HCT116 (cell line): ENCODE data around the gene CHML. TPM values are rescaled to one million over a fixed set of nuclear protein-coding genes. Genes with fewer than 3 reads are reported as not detected.

ENCODE experiments used
- ATAC-seq: fragments of 200-7000 bp; cut with Tn5 transposase; 2 replicates; pipeline ENCODE4 v1.9.1; 2020; ENCODE audit warnings: mild to moderate bottlenecking, moderate library complexity
- BruUV-seq: library from RNA; stranded (reverse); fragments of 400-500 nt; replicated peaks from 2 replicates; lab custom pipeline; 2021; lab: Mats Ljungman, UMichigan
- CTCF ChIA-PET: fragments of 300-600 bp; sonication (Branson Sonifier 250); formaldehyde crosslinking; loops from one replicate; lab custom pipeline; 2021; ENCODE audit warnings: antibody characterized with exemption; lab: Charles Lee
- POLR2A ChIA-PET: fragments of 300-600, 350-600 bp; sonication (Branson Sonifier 250); formaldehyde crosslinking; loops from one replicate; lab custom pipeline; 2021; ENCODE audit warnings: antibody characterized with exemption; lab: Charles Lee
- RAD21 ChIA-PET, 2 experiments: fragments of 300-600 bp; sonication (Branson Sonifier 250); formaldehyde crosslinking; loops; one replicate each; lab custom pipeline; 2023; ENCODE audit warnings: low total read pairs in 2 of 2; ENCODE audit not compliant: uncharacterized antibody in 2 of 2, unreplicated experiment in 2 of 2, low non-redundant PET in 1 of 2; lab: Charles Lee
- DNase-seq: peaks from one replicate; pipeline ENCODE4 v3.0.0-alpha.2; 2010; ENCODE audit warnings: low read depth, low spot score
- H2AFZ ChIP-seq: fragments of 200-600 bp; shearing (Covaris generic), sonication (generic); 2 replicates; pipeline ENCODE4 v1.6.1; 2017; ENCODE audit warnings: low read depth, mixed run types, mixed read lengths, antibody characterized with exemption, low read length; ENCODE audit not compliant: poor library complexity, severe bottlenecking
- H3K27ac ChIP-seq: 2 replicates; pipeline ENCODE4 v1.5.1; 2012; ENCODE audit warnings: low read depth, low read length
- H3K27me3 ChIP-seq: fragments of 200-600 bp; sonication (generic); 2 replicates; pipeline ENCODE4 v1.6.1; 2016; ENCODE audit warnings: mixed run types, low read length, mixed read lengths; ENCODE audit not compliant: insufficient read depth
- H3K36me3 ChIP-seq, 2 experiments: fragments of 200-500 bp in 1 of 2; fragments of 200-600 bp in 1 of 2; sonication (Bioruptor generic) in 1 of 2; sonication (generic) in 1 of 2; 2 replicates each; pipeline versions ENCODE4 v1.5.1 to v1.6.1; 2014 to 2016; ENCODE audit warnings: low read length in 2 of 2, inconsistent platforms in 1 of 2, mixed read lengths in 1 of 2, mixed run types in 1 of 2; ENCODE audit not compliant: insufficient read depth in 2 of 2, control insufficient read depth in 1 of 2
- H3K4me1 ChIP-seq, 2 experiments: fragments of 200-600 bp in 1 of 2; sonication (generic) in 1 of 2; 2 replicates each; pipeline versions ENCODE4 v1.5.1 to v1.6.1; 2012 to 2017; ENCODE audit warnings: low read length in 2 of 2, inconsistent platforms in 1 of 2, mild to moderate bottlenecking in 1 of 2, mixed read lengths in 1 of 2, mixed run types in 1 of 2, moderate library complexity in 1 of 2; ENCODE audit not compliant: insufficient read depth in 2 of 2, control insufficient read depth in 1 of 2
- H3K4me2 ChIP-seq: fragments of 200-600 bp; sonication (generic); 2 replicates; pipeline ENCODE4 v1.6.1; 2017; ENCODE audit warnings: mixed run types, low read length, mixed read lengths
- H3K4me3 ChIP-seq, 2 experiments: fragments of 200-600 bp in 1 of 2; sonication (generic) in 1 of 2; replicated peaks in 1 of 2; 2 replicates each; pipeline ENCODE4 v1.5.1; 2011 to 2016; ENCODE audit warnings: low read length in 2 of 2, control low read depth in 1 of 2, low read depth in 1 of 2, mild to moderate bottlenecking in 1 of 2, mixed read lengths in 1 of 2, mixed run types in 1 of 2
- H3K79me2 ChIP-seq: fragments of 200-600 bp; sonication (generic); 2 replicates; pipeline ENCODE4 v1.6.1; 2017; ENCODE audit warnings: mild to moderate bottlenecking, mixed run types, low read length, moderate library complexity, mixed read lengths; ENCODE audit not compliant: insufficient read depth
- H3K9ac ChIP-seq: fragments of 200-600 bp; sonication (generic); 2 replicates; pipeline ENCODE4 v1.6.1; 2016; ENCODE audit warnings: low read length, mixed read lengths
- H3K9me2 ChIP-seq: fragments of 200-600 bp; sonication (generic), shearing (Covaris generic); 2 replicates; pipeline ENCODE4 v1.6.1; 2017; ENCODE audit warnings: mixed run types, mild to moderate bottlenecking, moderate library complexity; ENCODE audit not compliant: insufficient read depth
- H3K9me3 ChIP-seq, 2 experiments: fragments of 200-500 bp in 1 of 2; fragments of 200-600 bp in 1 of 2; sonication (Bioruptor generic) in 1 of 2; sonication (generic) in 1 of 2; 2 replicates each; pipeline ENCODE4 v1.6.1; 2014 to 2017; ENCODE audit warnings: low read length in 2 of 2, mixed read lengths in 2 of 2, inconsistent platforms in 1 of 2, low read depth in 1 of 2, mild to moderate bottlenecking in 1 of 2, mixed run types in 1 of 2, moderate library complexity in 1 of 2; ENCODE audit not compliant: control insufficient read depth in 1 of 2, insufficient read depth in 1 of 2
- H4K20me1 ChIP-seq: fragments of 200-600 bp; sonication (generic), shearing (Covaris generic); 2 replicates; pipeline ENCODE4 v1.6.1; 2017; ENCODE audit warnings: mixed run types, mild to moderate bottlenecking, moderate library complexity; ENCODE audit not compliant: insufficient read depth
- ATF3 ChIP-seq: IDR thresholded peaks from 2 replicates; pipeline ENCODE4 v1.6.1; 2012
- CBX3 ChIP-seq: IDR thresholded peaks from 2 replicates; pipeline ENCODE4 v1.6.1; 2012; ENCODE audit warnings: low read depth
- CTCF ChIP-seq, 3 experiments: fragments of 200-600 bp in 1 of 3; sonication (generic) in 1 of 3; IDR thresholded peaks in 2 of 3; conservative IDR thresholded peaks in 1 of 3; 2 replicates each; pipeline ENCODE4 v1.5.1; 2012 to 2017; ENCODE audit warnings: low read depth in 2 of 3, low read length in 2 of 3, antibody characterized with exemption in 1 of 3, borderline replicate concordance in 1 of 3, control low read depth in 1 of 3, mild to moderate bottlenecking in 1 of 3, mixed read lengths in 1 of 3, mixed run types in 1 of 3, moderate library complexity in 1 of 3; ENCODE audit not compliant: insufficient read depth in 1 of 3
- EGR1 ChIP-seq: IDR thresholded peaks from 2 replicates; pipeline ENCODE4 v1.6.1; 2012; ENCODE audit warnings: low read depth
- EZH2 ChIP-seq: fragments of 200-600 bp; sonication (generic); IDR thresholded peaks from 2 replicates; pipeline ENCODE4 v1.6.1; 2017; ENCODE audit warnings: antibody characterized with exemption, mixed run types
- EZH2phosphoT487 ChIP-seq: fragments of 200-600 bp; IDR thresholded peaks from 2 replicates; pipeline ENCODE4 v1.6.1; 2018; ENCODE audit warnings: antibody characterized with exemption, borderline replicate concordance
- FOSL1 ChIP-seq: IDR thresholded peaks from 2 replicates; pipeline ENCODE4 v1.6.1; 2012; ENCODE audit warnings: low read depth
- JUND ChIP-seq: IDR thresholded peaks from 2 replicates; pipeline ENCODE4 v1.6.1; 2012
- POLR2A ChIP-seq: IDR thresholded peaks from 2 replicates; pipeline ENCODE4 v1.7.0; 2011; ENCODE audit warnings: borderline replicate concordance; ENCODE audit not compliant: insufficient read depth, insufficient read length; ENCODE audit errors: extremely low read depth
- POLR2AphosphoS5 ChIP-seq: IDR thresholded peaks from 2 replicates; pipeline ENCODE4 v1.6.1; 2011; ENCODE audit warnings: mild to moderate bottlenecking, low read depth, low read length, moderate library complexity
- RAD21 ChIP-seq: IDR thresholded peaks from 2 replicates; pipeline ENCODE4 v1.6.1; 2012; ENCODE audit warnings: low read depth, mild to moderate bottlenecking
- SIN3A ChIP-seq: IDR thresholded peaks from 2 replicates; pipeline ENCODE4 v1.6.1; 2012; ENCODE audit warnings: low read depth
- SP1 ChIP-seq: IDR thresholded peaks from 2 replicates; pipeline ENCODE4 v1.6.1; 2012; ENCODE audit warnings: low read depth
- SRF ChIP-seq: IDR thresholded peaks from 2 replicates; pipeline ENCODE4 v1.6.1; 2012; ENCODE audit warnings: low read depth
- TCF7L2 ChIP-seq: IDR thresholded peaks from 2 replicates; pipeline ENCODE4 v1.7.0; 2011; ENCODE audit warnings: borderline replicate concordance, inconsistent platforms; ENCODE audit not compliant: insufficient read depth, insufficient read length; ENCODE audit errors: extremely low read depth
- YY1 ChIP-seq: IDR thresholded peaks from 2 replicates; pipeline ENCODE4 v1.6.1; 2011; ENCODE audit warnings: low read length, low read depth, moderate library complexity, mild to moderate bottlenecking; ENCODE audit not compliant: insufficient replicate concordance; ENCODE audit errors: extremely low read depth
- ZFX ChIP-seq: fragments of 450-650 bp; IDR thresholded peaks from 2 replicates; pipeline ENCODE4 v1.6.1; 2017
- ZNF274 ChIP-seq: fragments of 200-500 bp; sonication (Bioruptor generic); IDR thresholded peaks from 2 replicates; pipeline ENCODE4 v1.6.1; 2014; ENCODE audit warnings: mild to moderate bottlenecking, low read depth, low read length, inconsistent platforms
- intact Hi-C: fragments of 100-400 bp; cut with micrococcal nuclease; formaldehyde crosslinking; loops from 2 replicates; pipeline ENCODE4 v1.10.0; 2022
- total RNA-seq: library from RNA; stranded (reverse); gene quantifications from one replicate; pipeline ENCODE4 v1.2.1, GENCODE V29; 2021; ENCODE audit not compliant: unreplicated experiment
- TF ChIP-seq, protein P1 (sequence below): IDR thresholded peaks from 2 replicates; pipeline ENCODE4 v1.6.1; 2011; ENCODE audit warnings: mild to moderate bottlenecking, low read length, moderate library complexity; ENCODE audit not compliant: insufficient replicate concordance; ENCODE audit errors: extremely low read depth

The CHML gene
- total RNA-seq, 1 experiment from 2014 or later = 9.7 TPM

DNA sequence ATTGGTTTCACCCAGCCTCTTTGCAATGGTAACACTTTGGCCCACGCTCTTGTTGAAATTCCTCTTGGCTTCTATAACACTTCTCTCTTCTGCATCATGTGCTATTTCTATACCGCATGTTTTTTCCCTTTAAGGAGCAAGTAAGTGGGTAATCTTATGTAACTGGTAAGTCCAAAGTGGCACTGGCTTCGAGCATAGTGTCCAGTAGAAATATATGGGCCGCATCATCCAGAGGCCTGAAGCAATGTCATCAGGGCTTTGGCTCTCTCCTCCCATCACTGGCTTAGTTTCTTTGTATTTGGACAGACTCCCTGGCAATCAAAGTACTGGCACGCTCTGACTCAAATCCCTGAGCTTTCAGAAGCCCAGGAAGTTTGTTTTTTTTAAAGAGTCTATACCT, 17.5 kb downstream of the CHML start:
- Histone ChIP-seq H3K9me2 (no peaks in the 10 kb centered on the region), H3K4me2 (no peak overlapping the region), H3K4me1 (no peaks in the 10 kb centered on the region), H3K4me3 (no peak overlapping the region), H2AFZ (no peak overlapping the region), H4K20me1 (no peaks in the 10 kb centered on the region), H3K36me3 (no peaks in the 10 kb centered on the region), H3K27ac (no peak overlapping the region), H3K9me3 (no peaks in the 10 kb centered on the region), H3K9ac (no peak overlapping the region), H3K79me2 (no peaks in the 10 kb centered on the region), H3K27me3 (no peaks in the 10 kb centered on the region)
- no TSS peak for BruUV-seq
- no peak for TF ChIP-seq EZH2phosphoT487
- no peak for TF ChIP-seq SRF
- TF ChIP-seq JUND = no peak
- no peak for TF ChIP-seq ATF3
- no peak for TF ChIP-seq SIN3A
- no peak for TF ChIP-seq EZH2
- TF ChIP-seq SP1 = no peak
- TF ChIP-seq POLR2A = no peak
- TF ChIP-seq RAD21 = no peak
- TF ChIP-seq ZNF274 = no peak
- TF ChIP-seq, protein P1, sequence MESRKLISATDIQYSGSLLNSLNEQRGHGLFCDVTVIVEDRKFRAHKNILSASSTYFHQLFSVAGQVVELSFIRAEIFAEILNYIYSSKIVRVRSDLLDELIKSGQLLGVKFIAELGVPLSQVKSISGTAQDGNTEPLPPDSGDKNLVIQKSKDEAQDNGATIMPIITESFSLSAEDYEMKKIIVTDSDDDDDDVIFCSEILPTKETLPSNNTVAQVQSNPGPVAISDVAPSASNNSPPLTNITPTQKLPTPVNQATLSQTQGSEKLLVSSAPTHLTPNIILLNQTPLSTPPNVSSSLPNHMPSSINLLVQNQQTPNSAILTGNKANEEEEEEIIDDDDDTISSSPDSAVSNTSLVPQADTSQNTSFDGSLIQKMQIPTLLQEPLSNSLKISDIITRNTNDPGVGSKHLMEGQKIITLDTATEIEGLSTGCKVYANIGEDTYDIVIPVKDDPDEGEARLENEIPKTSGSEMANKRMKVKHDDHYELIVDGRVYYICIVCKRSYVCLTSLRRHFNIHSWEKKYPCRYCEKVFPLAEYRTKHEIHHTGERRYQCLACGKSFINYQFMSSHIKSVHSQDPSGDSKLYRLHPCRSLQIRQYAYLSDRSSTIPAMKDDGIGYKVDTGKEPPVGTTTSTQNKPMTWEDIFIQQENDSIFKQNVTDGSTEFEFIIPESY = no peak
- no peak for TF ChIP-seq EGR1
- TF ChIP-seq CBX3 = no peak
- TF ChIP-seq POLR2AphosphoS5 = no peak
- TF ChIP-seq FOSL1 = no peak
- TF ChIP-seq TCF7L2 = no peak
- no peak for TF ChIP-seq ZFX
- TF ChIP-seq YY1 = no peak
- TF ChIP-seq CTCF (IDR thresholded peaks at IDR 0.05 in 2 of 3, conservative IDR thresholded peaks at IDR 0.05 in 1 of 3; ENCODE audit: borderline replicate concordance in 1 of 3, insufficient read depth in 1 of 3, low read depth in 2 of 3, low read length in 2 of 3) = no peak
- RAD21 ChIA-PET = no interaction called here
- no peak for DNase-seq
- no peak for ATAC-seq
- intact Hi-C loops = no loop called here
- CTCF ChIA-PET = no interaction called here
- POLR2A ChIA-PET = no interaction called here
